ENCODE data around the gene LCP1.

Gene LCP1

GRCh38 chr13:46142776-46143175 lies 39.2 kb downstream of the LCP1 start:
- TF ChIP-seq CTCF (IDR thresholded peaks at IDR 0.05) = no peak

GRCh38 chr13:46140044-46140443 lies 41.9 kb downstream of the LCP1 start:
- TF ChIP-seq CTCF (IDR thresholded peaks at IDR 0.05) = no peak

- TF ChIP-seq CTCF (IDR thresholded peaks at IDR 0.05) = no peak
Measured at GRCh38 chr13:46137627-46138317, 44.2 kb downstream of the LCP1 start.

- TF ChIP-seq CTCF (IDR thresholded peaks at IDR 0.05) = no peak
Measured at GRCh38 chr13:46136688-46137087, 45.3 kb downstream of the LCP1 start.

GRCh38 chr13:46134961-46135522 lies 46.9 kb downstream of the LCP1 start:
- no peak for TF ChIP-seq CTCF (IDR thresholded peaks at IDR 0.05)

GRCh38 chr13:46134494-46134893 lies 47.5 kb downstream of the LCP1 start:
- no peak for TF ChIP-seq CTCF (IDR thresholded peaks at IDR 0.05)

- no peak for TF ChIP-seq CTCF (IDR thresholded peaks at IDR 0.05)
Measured at GRCh38 chr13:46132109-46132508, 49.9 kb downstream of the LCP1 start.

Data from LNCAP (cell line).